GM18951 (cell line): ENCODE results near the gene GSTT2B.
"Not testable (repeated sequence)": the region's sequence is repeated elsewhere in the genome, so short reads cannot be mapped to it uniquely, and the experiment has no call there.

Source experiments
- POLR2A ChIP-seq: IDR thresholded peaks from 4 replicates; pipeline ENCODE4 v1.6.1; 2011; ENCODE audit warnings: mild to moderate bottlenecking; ENCODE audit not compliant: insufficient read length, insufficient read depth; ENCODE audit errors: extremely low read depth
- in situ Hi-C: fragments of 300-500 bp; cut with MboI; formaldehyde crosslinking; loops from one replicate; pipeline ENCODE4 v1.12.0; 2022; ENCODE audit warnings: low sequenced_read_pairs, mixed read lengths, inconsistent platforms; ENCODE audit not compliant: unreplicated experiment

Gene GSTT2B

GRCh38 chr22:23909296-23909898 lies 51.6 kb downstream of the GSTT2B start:
- in situ Hi-C loops = no loop called here
- TF ChIP-seq POLR2A = no peak

- TF ChIP-seq POLR2A = no peak
- in situ Hi-C loops = no loop called here
Observed at GRCh38 chr22:23908587-23909205, 52.3 kb downstream of the GSTT2B start.

GRCh38 chr22:23907423-23907822 lies 53.6 kb downstream of the GSTT2B start:
- in situ Hi-C loops = not testable (repeated sequence)
